ENCODE measurements around the gene SNRNP200.

The SNRNP200 gene

DNA sequence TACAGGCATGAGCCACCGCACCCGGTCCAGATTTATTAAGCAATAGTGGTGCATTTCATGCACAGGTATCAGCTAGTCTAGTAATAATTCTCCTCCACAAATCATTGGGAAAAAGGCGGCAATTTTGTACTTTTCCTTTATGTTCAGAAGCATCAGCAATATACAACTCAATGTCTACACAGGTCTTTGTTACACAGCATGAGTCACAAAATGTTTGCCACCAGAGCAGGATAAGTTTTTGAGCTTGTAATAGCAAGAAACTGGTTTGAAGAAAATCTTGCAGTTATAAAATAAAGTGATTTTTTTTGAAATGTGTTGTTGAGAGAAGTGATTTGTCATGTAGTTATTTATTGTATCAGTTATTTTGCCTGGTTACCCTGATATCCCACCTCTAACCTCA, 15.0 kb upstream of the SNRNP200 start:
- TF ChIP-seq CTCF (IDR thresholded peaks at IDR 0.05; ENCODE audit: borderline replicate concordance, control extremely low read depth, extremely low read depth, insufficient read depth, missing control alignments) = no peak
- DNase-seq (ENCODE audit: low spot score) = no peak
- in situ Hi-C loops (cut with MboI; ENCODE audit: low sequenced_read_pairs, unreplicated experiment) = no loop called here

- no peak for DNase-seq (ENCODE audit: low spot score)
- in situ Hi-C loops (cut with MboI; ENCODE audit: low sequenced_read_pairs, unreplicated experiment) = no loop called here
- no peak for TF ChIP-seq CTCF (IDR thresholded peaks at IDR 0.05; ENCODE audit: borderline replicate concordance, control extremely low read depth, extremely low read depth, insufficient read depth, missing control alignments)
Observed at GRCh38 chr2:96319396-96319795, 14.1 kb upstream of the SNRNP200 start.

GRCh38 chr2:96318723-96319122, 13.4 kb upstream of the SNRNP200 start:
- in situ Hi-C loops (cut with MboI; ENCODE audit: low sequenced_read_pairs, unreplicated experiment) = no loop called here
- no peak for TF ChIP-seq CTCF (IDR thresholded peaks at IDR 0.05; ENCODE audit: borderline replicate concordance, control extremely low read depth, extremely low read depth, insufficient read depth, missing control alignments)

DNA sequence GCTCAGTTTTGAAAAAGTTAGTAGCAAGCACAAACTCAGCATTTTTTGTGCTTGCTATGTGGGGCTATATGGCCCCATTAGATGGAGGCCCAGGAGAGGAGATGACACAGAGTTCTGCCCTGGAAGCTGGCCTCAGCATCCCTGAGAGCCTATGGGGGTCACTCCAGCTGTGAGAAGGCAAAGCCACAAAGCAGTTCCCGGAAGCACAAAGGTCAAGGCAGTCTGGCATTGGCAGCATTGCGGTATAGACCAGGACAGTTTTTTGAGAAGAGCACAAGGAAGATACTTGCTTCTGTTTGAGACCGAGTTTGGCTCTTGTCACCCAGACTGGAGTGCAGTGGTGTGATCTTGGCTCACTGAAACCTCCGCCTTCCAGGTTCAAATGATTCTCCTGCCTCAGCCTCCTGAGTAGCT, 12.2 kb upstream of the SNRNP200 start:
- no peak for DNase-seq (ENCODE audit: low spot score)
- in situ Hi-C loops (cut with MboI; ENCODE audit: low sequenced_read_pairs, unreplicated experiment) = no loop called here
- no peak for TF ChIP-seq CTCF (IDR thresholded peaks at IDR 0.05; ENCODE audit: borderline replicate concordance, control extremely low read depth, extremely low read depth, insufficient read depth, missing control alignments)

More at GRCh38 chr2:96318723-96319122, 13.4 kb upstream of the SNRNP200 start:
- DNase-seq (ENCODE audit: low spot score) = no peak

GRCh38 chr2:96316999-96317398, 11.7 kb upstream of the SNRNP200 start:
- in situ Hi-C loops (cut with MboI; ENCODE audit: low sequenced_read_pairs, unreplicated experiment) = no loop called here
- TF ChIP-seq CTCF (IDR thresholded peaks at IDR 0.05; ENCODE audit: borderline replicate concordance, control extremely low read depth, extremely low read depth, insufficient read depth, missing control alignments) = no peak
- no peak for DNase-seq (ENCODE audit: low spot score)

DNA sequence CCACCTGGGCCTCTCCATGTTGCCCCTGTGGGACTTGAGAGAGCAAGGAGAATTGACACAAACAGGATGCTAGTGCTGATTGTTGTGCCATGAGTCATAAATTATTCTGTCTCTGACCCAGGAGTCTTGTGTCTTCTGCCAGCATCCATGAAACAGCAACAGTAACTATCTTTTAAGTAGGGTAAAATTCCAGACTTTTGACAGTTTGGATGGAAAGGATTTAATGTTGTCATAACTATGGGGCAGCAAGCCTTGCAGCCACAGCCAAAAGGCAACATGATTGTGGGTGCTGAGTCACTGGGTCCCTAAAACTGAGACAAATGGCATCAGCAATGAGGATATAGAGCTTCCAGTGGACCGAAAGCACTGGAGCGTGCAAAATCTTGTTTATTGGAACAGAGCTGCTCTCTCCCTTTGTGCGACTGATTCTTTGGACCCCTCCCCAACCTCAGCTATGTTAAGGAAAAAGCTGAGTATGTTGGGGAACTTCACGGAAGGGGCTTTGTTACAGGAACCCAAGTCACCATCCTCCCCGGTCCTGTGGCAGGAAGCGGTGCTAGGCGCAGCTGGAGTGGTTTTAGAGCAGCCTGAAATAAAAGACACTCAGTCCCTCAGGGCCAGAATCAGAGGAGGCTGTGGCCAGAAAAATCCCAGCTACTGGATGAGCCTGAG, 10.2 kb upstream of the SNRNP200 start:
- TF ChIP-seq CTCF (IDR thresholded peaks at IDR 0.05; ENCODE audit: borderline replicate concordance, control extremely low read depth, extremely low read depth, insufficient read depth, missing control alignments) = no peak
- in situ Hi-C loops (cut with MboI; ENCODE audit: low sequenced_read_pairs, unreplicated experiment) = no loop called here
- no peak for DNase-seq (ENCODE audit: low spot score)
